ENCODE results near the gene SCARF2.
"Not testable (repeated sequence)": the region's sequence is repeated elsewhere in the genome, so short reads cannot be mapped to it uniquely, and the experiment has no call there.

SCARF2 gene

GRCh38 chr22:20463324-20464095, 25.9 kb upstream of the SCARF2 start:
- DNase-seq = peak; percentile 29 to 68

GRCh38 chr22:20459862-20460261, 22.2 kb upstream of the SCARF2 start:
- DNase-seq = no peak

GRCh38 chr22:20459152-20459542, 21.5 kb upstream of the SCARF2 start:
- DNase-seq = no peak

- DNase-seq = no peak
Observed at GRCh38 chr22:20458530-20459151, 21.0 kb upstream of the SCARF2 start.

- DNase-seq = no peak
Observed at GRCh38 chr22:20457506-20458240, 20.0 kb upstream of the SCARF2 start.

DNA sequence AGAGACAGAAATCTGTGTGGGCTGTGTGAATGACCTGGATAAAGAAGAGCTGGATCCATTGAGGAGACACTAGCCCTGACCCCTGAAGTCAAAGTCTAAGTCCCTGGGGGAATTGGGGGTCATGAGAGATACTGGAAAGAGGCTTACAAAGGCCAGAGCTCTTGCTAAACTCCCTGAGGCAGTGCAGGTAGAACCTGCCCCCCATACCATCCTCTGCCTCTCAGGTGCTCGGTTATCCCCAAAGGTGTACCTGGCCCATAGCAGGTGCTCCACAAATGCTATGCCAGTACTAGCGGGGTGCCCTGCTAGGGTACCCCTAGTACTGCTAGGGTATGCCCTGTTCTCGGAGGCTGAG, 19.1 kb upstream of the SCARF2 start:
- DNase-seq = no peak

GRCh38 chr22:20456064-20456721, 18.6 kb upstream of the SCARF2 start:
- DNase-seq = peak; percentile 78 to 84

DNA sequence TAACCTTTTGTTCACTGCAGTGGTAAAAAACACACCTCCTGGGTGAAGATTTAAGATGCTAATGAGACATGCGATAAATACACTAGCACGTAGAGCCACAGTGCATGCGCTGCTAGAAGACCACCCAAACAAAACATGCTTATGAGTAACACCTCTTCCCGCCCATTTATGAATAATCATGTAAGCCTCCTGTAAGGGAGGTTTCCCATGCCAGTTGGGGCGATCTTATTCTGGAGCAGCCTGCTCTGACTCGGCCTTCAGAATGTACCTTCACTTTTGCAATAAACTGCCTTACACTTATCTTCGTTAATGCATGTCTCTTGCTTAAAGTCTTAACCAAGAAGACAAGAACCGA, 18.1 kb upstream of the SCARF2 start:
- no peak for DNase-seq

GRCh38 chr22:20453222-20453621, 15.6 kb upstream of the SCARF2 start:
- no peak for DNase-seq

DNA sequence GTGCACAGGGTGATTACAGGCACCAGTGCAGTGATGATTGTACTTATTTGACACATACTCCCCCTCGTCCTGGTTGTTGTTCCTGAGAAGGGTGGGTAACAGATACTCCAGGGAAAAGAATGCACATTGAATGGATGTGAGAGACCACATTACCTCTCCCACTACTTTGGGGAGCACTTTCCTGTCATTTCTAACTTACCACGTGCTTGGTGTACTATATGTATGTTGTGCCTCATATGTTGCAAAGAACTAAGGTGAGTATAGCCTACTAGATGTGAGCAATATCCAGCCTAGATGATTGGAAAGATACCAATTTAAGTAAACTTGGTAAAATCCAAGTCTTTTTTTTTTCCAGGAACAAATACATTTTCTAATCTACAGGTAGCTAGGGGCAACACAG, 14.3 kb upstream of the SCARF2 start:
- no peak for DNase-seq

DNA sequence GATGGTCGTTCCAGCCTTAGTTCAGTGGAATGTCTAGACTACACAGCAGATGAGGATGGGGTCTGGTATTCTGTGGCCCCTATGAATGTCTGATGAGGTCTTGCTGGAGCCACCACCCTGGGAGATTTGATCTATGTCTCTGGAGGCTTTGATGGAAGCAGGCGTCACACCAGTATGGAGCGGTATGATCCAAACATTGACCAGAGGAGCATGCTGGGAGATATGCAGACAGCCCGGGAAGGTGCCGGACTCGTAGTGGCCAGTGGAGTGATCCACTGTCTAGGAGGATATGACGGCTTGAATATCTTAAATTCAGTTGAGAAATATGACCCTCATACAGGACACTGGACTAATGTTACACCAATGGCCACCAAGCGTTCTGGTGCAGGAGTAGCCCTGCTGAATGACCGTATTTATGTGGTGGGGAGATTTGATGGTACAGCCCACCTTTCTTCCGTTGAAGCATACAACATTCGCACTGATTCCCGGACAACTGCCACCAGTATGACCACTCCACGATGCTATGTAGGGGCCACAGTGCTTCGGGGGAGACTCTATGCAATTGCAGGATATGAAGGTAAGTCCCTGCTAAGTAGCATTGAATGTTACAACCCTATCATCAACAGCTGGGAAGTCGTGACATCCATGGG, 13.6 kb upstream of the SCARF2 start:
- not testable (repeated sequence) for DNase-seq

DNA sequence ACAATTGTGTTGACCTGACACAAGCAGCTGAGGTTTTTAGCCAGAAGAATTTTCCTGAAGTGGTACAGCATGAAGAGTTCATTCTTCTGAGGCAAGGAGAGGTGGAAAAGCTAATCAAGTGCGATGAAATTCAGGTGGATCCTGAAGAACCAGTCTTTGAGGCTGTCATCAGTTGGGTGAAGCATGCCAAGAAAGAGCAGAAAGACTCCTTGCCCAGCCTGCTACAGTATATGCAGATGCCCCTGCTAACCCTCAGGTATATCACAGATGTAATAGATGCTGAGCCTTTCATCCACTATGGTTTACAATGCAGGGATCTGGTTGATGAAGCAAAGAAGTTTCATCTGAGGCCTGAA, 12.9 kb upstream of the SCARF2 start:
- no peak for DNase-seq

DNA sequence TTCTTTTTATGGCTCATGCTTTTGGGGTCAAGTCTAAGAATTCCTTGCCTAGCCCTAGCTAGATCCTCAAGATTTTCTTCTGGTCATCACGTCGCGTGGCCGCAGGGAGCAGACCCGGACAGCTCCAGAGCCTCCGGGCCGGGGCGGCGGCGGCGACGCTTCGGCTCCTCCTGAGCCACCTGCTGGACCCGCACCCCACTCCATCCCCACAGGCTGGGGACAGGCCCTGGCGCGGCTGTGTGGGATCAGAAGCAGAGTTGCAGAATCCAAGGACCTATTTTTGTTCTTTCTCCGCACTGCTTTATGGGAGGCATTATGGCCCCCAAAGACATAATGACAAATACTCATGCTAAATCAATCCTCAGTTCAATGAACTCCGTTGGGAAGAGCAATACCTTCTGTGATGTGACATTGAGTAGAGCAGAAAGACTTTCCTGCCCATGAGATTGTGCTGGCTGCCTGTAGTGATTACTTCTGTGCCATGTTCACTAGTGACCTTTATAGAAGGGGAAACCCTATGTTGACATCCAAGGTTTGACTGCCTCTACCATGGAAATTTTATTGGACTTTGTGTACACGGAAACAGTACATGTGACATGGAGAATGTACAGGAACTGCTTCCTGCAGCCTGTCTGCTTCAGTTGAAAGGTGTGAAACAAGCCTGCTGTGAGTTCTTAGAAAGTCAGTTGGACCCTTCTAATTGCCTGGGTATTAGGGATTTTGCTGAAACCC, 12.4 kb upstream of the SCARF2 start:
- DNase-seq = no peak

DNA sequence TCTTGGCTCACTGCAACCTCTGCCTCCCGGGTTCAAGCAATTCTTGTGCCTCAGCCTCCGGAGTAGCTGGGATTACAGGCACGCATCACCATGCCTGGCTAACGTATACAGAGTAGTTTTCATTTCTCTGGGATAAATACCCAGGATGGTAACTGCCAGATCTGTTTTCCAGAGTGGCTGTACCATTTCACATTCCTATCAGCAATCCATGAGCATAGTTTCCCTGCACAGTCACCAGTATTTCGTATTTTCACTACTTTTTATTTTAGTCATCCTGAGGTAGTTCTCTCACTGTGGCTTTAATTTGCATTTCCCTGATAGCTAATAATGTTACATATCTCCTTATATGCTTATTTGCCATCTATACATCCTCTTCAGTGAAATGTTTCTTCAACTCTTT, 11.0 kb upstream of the SCARF2 start:
- no peak for DNase-seq

DNA sequence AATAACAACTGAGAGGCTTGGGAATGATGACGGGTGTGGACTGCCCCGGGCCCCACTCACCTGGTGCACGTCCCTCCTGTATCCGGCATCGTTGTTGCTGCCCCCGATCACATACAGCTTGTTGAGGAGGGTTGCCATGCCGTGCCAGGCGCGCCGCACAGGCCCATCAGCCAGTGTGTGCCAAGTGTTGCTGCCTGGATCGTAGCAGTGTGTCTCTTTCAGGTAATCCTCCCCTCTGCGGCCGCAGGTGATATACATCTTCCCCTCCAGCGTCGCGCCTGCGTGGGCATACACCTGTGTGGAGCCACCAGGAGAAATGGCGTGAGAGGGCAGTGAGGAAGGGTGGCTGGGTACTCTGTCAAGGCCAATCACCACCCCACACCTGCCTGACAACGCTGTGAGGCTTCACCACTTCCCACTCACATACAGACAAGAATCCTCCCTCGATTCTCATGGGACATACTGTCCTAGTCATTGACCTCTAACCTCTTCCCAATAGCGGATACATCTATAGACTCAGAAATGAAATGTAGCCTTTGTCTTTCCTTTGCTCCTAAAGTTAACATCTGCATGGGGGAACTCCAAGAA, 8.9 kb upstream of the SCARF2 start:
- DNase-seq = no peak

DNA sequence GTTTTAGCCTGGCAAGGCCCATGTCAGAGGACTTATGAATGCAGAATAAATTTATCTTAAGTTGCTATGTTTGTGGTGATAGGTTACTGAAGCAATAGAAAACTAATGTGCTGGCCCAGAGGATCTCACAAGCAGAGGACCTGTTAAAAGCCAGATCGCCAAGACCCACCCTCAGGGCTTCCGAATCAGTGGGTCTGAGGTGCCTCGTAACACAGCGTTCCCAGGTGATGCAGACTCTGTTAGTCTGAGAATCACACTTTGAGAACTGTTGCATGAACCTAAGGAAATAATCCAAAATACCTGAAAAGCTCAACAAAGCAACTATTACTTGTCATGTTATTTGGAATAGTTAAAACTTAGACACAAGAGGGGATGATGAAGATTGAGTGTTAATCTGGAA, 6.7 kb upstream of the SCARF2 start:
- no peak for DNase-seq

DNA sequence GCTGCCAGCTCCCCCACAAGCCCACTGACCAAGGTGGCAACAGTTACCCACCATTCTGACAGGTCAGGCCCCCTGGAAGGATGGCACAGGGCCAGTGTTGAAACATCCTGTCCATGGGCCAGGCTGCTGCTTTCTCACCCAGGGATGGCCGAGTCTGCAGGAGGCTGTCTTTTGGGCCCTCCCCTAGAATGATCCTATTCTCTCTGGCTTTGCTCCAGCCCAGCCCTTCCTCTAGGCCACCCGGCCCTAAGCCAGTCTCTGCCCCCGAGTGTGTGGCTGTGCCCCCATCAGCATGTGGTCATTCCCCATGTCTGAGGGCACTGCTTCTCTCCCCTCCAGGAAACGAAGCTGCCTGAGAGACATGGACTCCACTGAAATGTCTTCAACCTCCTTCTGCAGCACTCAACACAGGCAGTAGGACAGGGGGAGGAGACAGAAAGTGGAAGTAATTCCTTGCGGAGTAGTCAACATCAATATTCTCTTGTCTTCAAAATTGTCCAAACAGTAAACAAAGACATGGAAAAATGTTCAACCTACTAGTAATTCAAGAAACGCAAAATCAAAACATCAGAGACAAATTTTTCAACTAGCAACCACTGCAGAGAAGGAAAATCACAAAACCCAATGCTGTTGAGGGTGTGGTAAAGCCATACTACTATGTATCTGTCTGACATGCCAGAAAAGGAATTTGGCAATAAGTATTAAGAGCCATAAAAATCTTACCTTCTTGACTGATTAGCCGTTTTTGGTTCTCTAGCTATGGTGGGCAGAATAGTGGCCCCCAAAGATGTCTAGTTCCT, 5.1 kb upstream of the SCARF2 start:
- no peak for DNase-seq

DNA sequence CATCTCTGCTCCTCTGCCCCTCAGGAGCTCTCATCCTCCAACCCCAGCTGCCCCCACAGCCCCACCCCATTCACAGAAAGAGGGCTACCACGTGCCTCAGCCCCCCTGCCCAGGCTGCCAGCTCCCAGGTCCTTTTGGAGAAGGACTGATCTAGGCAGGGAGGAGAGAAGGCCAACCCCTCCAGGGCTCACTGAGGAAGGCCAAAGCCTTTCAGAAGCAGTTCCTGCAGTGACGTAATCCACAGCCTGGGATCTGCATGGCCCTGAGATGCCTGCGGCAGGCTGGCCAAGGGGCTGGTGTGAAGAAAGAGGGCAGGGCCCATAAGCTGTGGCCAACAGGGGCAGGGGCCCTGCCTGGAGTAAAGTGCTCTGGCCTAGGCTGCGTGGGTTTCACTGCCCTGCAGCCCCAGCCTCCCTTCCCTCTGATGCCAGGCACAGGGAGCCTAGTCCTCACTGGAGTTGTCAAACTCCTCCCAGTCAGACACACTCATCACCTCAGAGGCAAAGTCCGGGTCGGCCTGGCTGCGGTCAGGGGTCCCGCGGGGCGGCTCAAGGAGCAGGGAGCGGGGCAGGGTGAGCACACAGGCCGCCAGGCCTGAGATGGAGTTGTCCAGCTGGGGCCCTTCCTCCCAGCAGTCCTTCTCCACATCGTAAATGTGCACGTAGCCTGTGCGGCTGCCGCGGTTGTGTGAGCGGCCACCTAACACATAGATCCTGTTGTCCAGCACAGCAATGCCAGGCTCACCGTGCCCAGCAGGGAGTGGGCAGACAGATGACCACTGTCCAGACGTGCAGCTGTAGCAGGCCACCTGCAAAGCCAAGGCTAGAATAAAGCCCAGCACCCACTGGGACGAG, 4.2 kb upstream of the SCARF2 start:
- DNase-seq = no peak

GRCh38 chr22:20440637-20441591, 3.3 kb upstream of the SCARF2 start:
- DNase-seq = no peak
